ENCODE data around the gene ELSPBP1.

Gene ELSPBP1

DNA sequence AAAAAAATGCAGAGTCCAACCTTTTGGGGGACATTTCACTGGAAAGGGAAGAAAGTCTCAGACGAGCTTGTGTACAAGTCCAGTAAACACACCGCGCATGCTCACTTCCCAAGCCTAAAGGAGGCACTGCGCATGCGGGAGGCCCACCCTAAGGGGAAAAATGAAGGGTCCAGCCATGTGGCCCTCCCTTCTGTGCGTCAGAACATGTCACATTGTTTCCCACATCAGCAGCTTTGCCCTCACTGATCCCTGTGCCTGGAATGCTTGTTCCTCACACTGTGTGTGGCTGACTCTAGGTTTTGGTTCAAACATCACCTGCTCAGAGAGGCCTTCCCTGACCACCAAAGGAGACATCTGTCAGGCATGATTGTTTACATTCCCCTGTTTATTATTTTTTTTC lies 4.4 kb downstream of the ELSPBP1 start:
- H3K4me3 ChIP-seq (ENCODE audit: low read depth, low read length), result no peak overlapping the region
- DNase-seq (ENCODE audit: low read depth), result no peak
- TF ChIP-seq, protein P1, sequence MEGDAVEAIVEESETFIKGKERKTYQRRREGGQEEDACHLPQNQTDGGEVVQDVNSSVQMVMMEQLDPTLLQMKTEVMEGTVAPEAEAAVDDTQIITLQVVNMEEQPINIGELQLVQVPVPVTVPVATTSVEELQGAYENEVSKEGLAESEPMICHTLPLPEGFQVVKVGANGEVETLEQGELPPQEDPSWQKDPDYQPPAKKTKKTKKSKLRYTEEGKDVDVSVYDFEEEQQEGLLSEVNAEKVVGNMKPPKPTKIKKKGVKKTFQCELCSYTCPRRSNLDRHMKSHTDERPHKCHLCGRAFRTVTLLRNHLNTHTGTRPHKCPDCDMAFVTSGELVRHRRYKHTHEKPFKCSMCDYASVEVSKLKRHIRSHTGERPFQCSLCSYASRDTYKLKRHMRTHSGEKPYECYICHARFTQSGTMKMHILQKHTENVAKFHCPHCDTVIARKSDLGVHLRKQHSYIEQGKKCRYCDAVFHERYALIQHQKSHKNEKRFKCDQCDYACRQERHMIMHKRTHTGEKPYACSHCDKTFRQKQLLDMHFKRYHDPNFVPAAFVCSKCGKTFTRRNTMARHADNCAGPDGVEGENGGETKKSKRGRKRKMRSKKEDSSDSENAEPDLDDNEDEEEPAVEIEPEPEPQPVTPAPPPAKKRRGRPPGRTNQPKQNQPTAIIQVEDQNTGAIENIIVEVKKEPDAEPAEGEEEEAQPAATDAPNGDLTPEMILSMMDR (IDR thresholded peaks at IDR 0.05; ENCODE audit: insufficient read depth, low read depth, low read length, missing control alignments), result no peak

DNA sequence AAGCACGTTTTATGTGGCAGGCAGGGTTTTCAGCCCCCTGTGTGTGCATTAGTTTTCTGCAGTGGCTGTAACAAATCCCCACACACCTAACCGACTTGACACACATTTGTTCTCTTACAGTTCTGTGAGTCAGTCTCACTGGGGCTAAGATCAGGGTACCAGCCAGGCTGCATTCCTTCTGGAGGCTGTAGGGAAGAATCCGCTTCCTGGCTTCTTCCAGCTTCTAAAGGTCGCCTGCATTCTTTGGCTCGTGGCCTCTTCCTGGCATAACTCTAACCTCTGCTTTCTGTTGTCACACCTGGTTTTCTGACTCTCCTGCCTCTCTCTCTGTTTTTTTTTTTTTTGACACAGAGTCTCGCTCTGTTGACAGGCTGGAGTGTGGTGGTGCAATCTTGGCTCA lies 6.4 kb downstream of the ELSPBP1 start:
- TF ChIP-seq, protein P1 (IDR thresholded peaks at IDR 0.05; ENCODE audit: insufficient read depth, low read depth, low read length, missing control alignments), result no peak
- H3K4me3 ChIP-seq (ENCODE audit: low read depth, low read length), result no peak overlapping the region
- no peak for DNase-seq (ENCODE audit: low read depth)

DNA sequence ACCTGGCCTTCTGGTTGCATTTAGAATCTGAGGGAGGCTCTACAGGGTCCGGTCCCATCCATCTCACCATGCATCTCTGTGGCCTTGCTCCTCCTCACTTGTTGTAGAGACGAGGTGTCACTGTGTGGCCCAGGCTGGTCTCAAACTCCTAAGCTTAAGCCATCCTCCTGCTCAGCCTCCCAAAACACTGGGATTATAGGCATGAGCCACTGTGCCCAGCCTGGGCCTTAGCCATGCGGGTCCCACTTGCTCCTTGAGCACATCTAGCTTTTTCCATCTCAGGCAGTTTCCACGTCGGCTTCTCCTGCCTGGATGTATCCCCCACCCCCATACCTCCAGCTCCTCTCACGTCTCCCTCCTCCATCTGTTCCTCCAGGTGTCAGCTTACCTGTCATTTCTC lies 9.8 kb downstream of the ELSPBP1 start:
- H3K4me3 ChIP-seq (ENCODE audit: low read depth, low read length), result no peak overlapping the region
- DNase-seq (ENCODE audit: low read depth), result no peak
- TF ChIP-seq, protein P1 (IDR thresholded peaks at IDR 0.05; ENCODE audit: insufficient read depth, low read depth, low read length, missing control alignments), result no peak

DNA sequence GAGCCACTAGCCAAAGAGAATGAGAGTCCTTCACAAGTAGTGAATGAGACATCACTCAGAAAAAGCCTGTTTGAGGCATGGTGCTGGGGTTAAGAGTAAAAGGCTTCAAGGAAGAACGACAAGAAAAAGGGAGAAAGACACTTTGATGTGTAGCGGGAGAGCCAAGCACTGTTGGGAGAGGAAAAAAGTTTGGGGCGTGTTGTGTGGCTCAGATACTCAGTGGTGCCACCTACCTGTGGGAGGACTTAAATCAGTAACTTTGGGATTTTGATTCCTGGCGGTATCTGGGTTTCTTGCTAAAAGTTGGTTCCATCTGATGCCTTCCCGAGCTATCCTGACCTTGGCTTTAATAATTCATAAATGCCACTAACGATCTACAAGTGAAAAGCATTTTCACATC lies 12.3 kb downstream of the ELSPBP1 start:
- TF ChIP-seq, protein P1 (IDR thresholded peaks at IDR 0.05; ENCODE audit: insufficient read depth, low read depth, low read length, missing control alignments), result peak; percentile 23

DNA sequence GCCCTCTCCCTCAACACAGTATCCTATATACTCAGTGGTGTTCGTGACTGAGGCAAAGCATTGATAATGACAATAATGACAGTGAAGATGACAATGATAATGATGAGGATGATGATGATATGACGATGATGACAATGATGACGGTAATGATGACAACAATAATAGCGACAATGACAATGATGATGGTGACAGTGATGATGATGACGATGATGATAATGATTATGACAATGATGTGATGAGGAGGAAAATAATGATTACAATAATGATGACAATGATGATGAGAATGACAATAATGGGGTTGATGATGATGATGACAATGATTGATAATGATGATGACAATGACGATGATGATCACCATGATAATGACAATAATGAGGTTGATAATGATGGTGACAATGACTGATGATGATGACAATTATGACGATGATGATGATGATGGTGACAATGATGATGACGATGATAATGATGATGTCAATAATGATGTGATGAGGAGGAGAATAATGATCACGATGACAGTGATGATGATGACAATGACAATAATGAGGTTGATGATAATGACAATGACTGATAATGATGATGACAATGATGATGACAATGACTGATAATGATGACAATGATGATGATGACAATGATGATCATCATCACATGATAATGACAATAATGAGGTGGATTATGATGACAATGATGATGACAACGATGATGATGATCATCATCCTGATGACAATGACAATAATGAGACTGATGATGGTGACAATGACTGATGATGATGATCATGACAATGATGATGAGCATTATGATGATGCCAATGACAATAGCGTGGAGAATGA lies 16.7 kb downstream of the ELSPBP1 start:
- TF ChIP-seq, protein P1 (IDR thresholded peaks at IDR 0.05; ENCODE audit: insufficient read depth, low read depth, low read length, missing control alignments), result no peak
- H3K4me3 ChIP-seq (ENCODE audit: low read depth, low read length), result no peak overlapping the region
- no peak for DNase-seq (ENCODE audit: low read depth)

More for the DNA sequence above, 12.3 kb downstream of the ELSPBP1 start:
- peak; percentile 24 for DNase-seq (ENCODE audit: low read depth)
- H3K4me3 ChIP-seq (ENCODE audit: low read depth, low read length), result no peak overlapping the region

DNA sequence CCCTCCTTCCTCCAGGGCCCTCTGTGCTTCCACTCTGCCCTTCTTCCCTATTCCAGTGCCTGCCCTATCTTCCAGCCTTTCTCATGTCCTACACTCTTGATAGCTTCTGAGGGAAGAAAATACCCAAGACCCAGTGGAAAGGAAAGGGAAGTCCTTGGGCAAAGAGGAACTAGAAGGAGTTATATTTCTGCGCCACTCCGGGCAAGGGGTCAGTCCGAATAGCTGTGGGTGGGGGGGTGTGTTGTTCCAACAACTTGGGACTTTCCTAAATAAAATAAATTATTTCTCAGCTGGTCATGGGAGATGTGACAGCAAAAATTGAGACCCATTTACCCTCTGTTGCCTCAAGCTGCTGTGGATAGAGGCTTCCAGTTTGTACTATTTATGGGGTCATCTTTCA lies 26.3 kb downstream of the ELSPBP1 start:
- DNase-seq (ENCODE audit: low read depth), result no peak
- no peak overlapping the region for H3K4me3 ChIP-seq (ENCODE audit: low read depth, low read length)
- TF ChIP-seq, protein P1 (IDR thresholded peaks at IDR 0.05; ENCODE audit: insufficient read depth, low read depth, low read length, missing control alignments), result no peak

DNA sequence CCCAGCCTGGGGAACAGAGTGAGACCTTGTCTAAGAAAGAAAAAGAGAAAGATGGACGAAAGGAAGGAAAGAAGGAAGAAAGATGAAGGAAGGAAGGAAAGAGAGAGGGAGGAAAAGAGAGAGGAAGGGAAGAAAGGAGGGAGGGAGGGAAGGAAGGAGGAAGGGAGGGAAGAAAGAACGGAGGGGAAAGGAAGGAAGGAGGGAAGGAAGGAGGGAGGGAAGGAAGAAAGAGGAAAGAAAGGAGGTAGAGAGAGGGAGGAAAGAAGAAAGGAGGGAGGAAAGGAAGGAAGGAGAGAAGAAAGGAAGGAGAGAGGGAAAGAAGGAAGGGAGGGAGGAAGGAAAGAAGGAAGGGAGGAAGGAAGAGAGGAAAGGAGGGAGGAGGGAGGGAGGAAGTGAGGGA lies 28.6 kb downstream of the ELSPBP1 start:
- TF ChIP-seq, protein P1 (IDR thresholded peaks at IDR 0.05; ENCODE audit: insufficient read depth, low read depth, low read length, missing control alignments), result no peak
- DNase-seq (ENCODE audit: low read depth), result no peak

More for the DNA sequence above, 28.6 kb downstream of the ELSPBP1 start:
- no peak overlapping the region for H3K4me3 ChIP-seq (ENCODE audit: low read depth, low read length)
